ENCODE data around the gene TRMT5.

DNA sequence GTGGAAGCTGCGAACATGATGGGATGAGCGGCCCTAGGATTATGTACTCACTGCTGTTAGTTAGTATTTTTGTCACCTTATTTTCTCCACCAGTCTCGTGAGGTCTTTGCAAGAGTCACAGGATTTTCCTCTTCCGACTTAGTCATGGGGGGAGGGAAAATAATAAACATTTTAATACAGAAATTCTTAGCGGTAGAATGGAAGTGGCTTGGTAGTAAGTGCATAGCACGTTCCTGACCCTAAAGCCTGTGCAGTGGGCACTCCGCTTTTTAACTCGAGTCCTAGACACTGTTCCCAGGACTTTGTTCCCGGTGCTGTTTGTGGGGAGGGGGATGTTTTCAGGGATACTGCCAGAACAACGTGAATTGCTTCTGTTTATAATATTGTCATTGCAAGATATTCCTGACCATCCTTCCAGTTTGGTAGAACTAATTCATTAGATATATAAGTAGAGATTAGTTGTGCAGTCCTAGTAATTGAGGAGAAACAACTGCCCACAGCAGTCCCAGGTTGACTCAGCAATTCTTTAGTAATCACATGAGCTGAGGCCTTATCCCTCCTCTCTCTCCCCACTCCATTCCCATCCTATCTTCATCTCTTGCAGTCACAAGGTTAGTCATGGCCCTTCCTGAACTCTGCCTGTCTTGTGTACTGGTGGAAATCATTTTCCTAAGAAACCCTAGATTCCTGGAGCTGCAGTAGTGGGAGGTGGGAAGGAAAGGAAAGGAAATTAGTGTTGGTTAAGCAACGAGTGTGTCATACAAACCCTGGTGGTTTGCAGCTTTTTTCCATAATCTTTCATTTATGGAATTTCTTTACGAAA, 965 bp upstream of the TRMT5 start:
- TF ChIP-seq, protein P1, sequence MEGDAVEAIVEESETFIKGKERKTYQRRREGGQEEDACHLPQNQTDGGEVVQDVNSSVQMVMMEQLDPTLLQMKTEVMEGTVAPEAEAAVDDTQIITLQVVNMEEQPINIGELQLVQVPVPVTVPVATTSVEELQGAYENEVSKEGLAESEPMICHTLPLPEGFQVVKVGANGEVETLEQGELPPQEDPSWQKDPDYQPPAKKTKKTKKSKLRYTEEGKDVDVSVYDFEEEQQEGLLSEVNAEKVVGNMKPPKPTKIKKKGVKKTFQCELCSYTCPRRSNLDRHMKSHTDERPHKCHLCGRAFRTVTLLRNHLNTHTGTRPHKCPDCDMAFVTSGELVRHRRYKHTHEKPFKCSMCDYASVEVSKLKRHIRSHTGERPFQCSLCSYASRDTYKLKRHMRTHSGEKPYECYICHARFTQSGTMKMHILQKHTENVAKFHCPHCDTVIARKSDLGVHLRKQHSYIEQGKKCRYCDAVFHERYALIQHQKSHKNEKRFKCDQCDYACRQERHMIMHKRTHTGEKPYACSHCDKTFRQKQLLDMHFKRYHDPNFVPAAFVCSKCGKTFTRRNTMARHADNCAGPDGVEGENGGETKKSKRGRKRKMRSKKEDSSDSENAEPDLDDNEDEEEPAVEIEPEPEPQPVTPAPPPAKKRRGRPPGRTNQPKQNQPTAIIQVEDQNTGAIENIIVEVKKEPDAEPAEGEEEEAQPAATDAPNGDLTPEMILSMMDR (IDR thresholded peaks at IDR 0.05): no peak
- no peak for TF ChIP-seq POLR2A (IDR thresholded peaks at IDR 0.05)

Measured in uterus (tissue), 2 donors.